Activated T-cell treated with anti-CD3 and anti-CD28 coated beads, Interleukin-2, amount 50 U/mL, for 1 hour (primary cell): ENCODE data around the gene BICD2.

Experiments used
- DNase-seq: peaks from one replicate; pipeline ENCODE4 v3.0.0-alpha.2; 2020

The BICD2 gene

GRCh38 chr9:92712767-92713166, 51.9 kb downstream of the BICD2 start:
- no peak for DNase-seq

- DNase-seq, result no peak
These were observed 52.8 kb downstream of the BICD2 start for GRCh38 chr9:92711844-92712243.

- no peak for DNase-seq
These were observed 53.5 kb downstream of the BICD2 start for GRCh38 chr9:92711146-92711545.

- no peak for DNase-seq
These were observed 54.3 kb downstream of the BICD2 start for GRCh38 chr9:92710368-92710767.

- DNase-seq, result no peak
These were observed 54.7 kb downstream of the BICD2 start for GRCh38 chr9:92709954-92710353.

- DNase-seq, result no peak
These were observed 55.4 kb downstream of the BICD2 start for GRCh38 chr9:92709240-92709639.

GRCh38 chr9:92707530-92707929, 57.1 kb downstream of the BICD2 start:
- no peak for DNase-seq

GRCh38 chr9:92706218-92706940, 58.3 kb downstream of the BICD2 start:
- DNase-seq, result no peak

- DNase-seq, result no peak
These were observed 60.1 kb downstream of the BICD2 start for GRCh38 chr9:92704528-92704927.

- no peak for DNase-seq
These were observed 68.0 kb downstream of the BICD2 start for GRCh38 chr9:92696619-92697018.

GRCh38 chr9:92686954-92687353, 77.7 kb downstream of the BICD2 start:
- no peak for DNase-seq

GRCh38 chr9:92685022-92685421, 79.6 kb downstream of the BICD2 start:
- no peak for DNase-seq

- DNase-seq, result no peak
These were observed 82.4 kb downstream of the BICD2 start for GRCh38 chr9:92682269-92682668.

GRCh38 chr9:92680166-92681119, 84.2 kb downstream of the BICD2 start:
- DNase-seq, result no peak

- DNase-seq, result no peak
These were observed 85.0 kb downstream of the BICD2 start for GRCh38 chr9:92679413-92680165.

GRCh38 chr9:92671323-92671722, 93.3 kb downstream of the BICD2 start:
- no peak for DNase-seq

- DNase-seq, result peak; percentile 96
These were observed 94.5 kb downstream of the BICD2 start, which contains the start of gene IPPK for GRCh38 chr9:92669890-92670708. Gene IPPK (minus strand): TSS chr9:92670131. CDS start chr9:92669988, 143 bp downstream.

GRCh38 chr9:92669527-92669889, 95.1 kb downstream of the BICD2 start:
- DNase-seq, result peak; percentile 49

GRCh38 chr9:92668746-92669526, 95.7 kb downstream of the BICD2 start:
- DNase-seq, result peak; percentile 36

- DNase-seq, result no peak
These were observed 97.6 kb downstream of the BICD2 start for GRCh38 chr9:92666912-92667532.

GRCh38 chr9:92666236-92666635, 98.4 kb downstream of the BICD2 start:
- no peak for DNase-seq
